HG03457 (cell line): ENCODE data around the gene CACNG6.

Experiments
- ATAC-seq: cut with Tn5 transposase; IDR thresholded peaks from one replicate; pipeline ENCODE4 v1.9.1; 2021; ENCODE audit warnings: moderate number of reproducible peaks; ENCODE audit not compliant: unreplicated experiment

The CACNG6 gene

DNA sequence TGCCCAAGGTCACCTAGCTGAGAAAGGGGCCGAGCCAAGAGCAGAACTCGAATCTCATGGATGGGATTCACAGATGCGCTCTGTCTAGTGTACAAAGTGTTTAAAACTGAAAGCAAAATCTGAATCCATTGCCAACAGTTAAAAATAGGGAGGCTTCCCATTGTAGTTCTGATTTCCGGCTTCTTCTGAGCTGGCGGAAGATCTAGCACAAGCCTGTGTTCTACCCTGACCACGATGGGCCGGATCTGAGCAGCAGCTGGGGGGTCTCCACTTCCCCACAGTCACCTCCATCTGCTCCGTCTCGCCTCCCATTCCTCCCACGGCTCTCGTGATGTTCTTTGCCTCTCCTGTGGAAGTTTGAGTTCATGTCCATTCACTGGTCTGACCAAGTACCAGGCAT lies 26.3 kb upstream of the CACNG6 start:
- ATAC-seq, result no peak

DNA sequence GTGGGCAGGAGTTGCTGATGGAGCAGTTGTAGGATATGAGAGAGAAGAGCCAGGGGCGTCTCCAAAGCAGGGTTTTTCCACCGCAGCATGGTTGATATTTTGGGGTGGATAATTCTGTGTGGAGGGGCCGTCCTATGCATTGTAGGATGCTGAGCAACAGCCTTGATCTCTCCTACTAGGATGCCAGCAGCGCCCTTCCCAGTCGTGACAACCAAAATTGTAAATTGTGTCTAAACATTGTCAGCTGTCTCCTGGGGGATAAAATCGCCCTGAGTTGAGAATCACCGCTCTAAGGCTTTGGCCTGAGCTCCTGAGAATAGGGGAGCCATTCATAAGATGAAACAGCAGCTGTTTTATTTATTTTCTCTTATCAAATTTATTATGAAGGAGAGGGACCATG lies 24.5 kb upstream of the CACNG6 start:
- no peak for ATAC-seq

DNA sequence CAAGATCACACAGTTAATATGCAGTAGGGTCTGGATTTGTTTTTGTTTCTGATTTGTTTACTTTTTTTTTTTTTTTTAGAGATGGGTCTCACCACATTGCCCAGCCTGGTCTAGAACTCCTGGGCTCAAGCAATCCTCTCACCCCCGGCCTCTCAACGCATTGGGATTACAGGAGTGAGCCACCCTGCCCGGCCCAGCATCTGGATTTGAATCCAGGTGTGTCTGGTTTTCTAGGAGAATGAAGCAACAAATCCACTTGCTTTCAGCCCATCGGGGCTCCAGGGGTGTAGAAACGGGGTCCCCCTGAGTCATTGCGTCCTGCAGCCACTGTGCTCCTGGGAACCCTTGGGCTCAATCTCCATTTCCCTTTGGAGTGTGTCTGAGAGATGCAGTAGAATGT lies 22.1 kb upstream of the CACNG6 start:
- ATAC-seq, result no peak

DNA sequence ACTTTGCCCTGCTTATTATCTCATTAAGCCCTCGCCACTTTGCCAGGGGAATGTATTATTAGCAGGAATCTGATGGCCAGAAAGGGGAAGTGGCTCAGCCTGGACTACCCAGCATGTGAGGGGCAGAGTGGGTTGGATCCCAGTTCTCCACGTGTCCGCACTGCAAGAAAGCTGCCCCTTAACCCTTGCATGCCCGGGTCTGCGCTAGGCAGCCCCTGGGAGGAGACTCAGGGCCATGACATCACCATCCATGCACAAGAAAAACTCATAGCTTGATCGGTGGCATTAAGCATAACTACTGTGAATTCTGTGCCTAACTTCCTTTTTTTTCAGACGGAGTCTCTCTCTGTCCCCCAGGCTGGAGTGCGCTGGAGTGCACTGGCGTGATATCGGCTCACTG lies 19.8 kb upstream of the CACNG6 start:
- ATAC-seq, result no peak

DNA sequence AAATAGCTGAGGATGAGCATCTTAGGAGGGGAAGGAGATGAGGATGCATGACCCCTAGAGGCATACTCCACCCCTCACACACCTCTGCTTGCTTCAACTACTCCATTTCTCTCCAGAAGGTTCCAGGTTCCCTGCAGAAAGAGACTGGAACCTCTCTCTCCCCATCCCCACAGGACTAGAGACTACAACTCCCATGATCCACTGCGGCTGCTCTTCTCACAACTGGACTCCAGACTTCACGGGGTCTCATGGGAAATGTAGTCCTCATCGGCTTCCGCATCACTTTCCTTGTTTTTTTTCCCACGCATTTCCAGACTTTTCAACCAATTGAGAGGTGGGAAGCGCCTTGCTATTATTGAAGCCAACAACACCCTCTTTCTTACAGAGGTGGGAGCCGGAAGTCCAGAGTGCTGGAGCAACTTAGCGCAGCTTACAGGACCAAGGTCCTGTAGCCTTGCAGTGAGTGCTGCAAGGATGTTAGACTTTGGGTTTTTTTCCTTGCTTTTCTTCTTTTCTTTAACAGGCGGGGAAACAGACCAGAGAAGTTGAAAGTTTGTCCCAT lies 13.9 kb upstream of the CACNG6 start:
- ATAC-seq, result no peak

DNA sequence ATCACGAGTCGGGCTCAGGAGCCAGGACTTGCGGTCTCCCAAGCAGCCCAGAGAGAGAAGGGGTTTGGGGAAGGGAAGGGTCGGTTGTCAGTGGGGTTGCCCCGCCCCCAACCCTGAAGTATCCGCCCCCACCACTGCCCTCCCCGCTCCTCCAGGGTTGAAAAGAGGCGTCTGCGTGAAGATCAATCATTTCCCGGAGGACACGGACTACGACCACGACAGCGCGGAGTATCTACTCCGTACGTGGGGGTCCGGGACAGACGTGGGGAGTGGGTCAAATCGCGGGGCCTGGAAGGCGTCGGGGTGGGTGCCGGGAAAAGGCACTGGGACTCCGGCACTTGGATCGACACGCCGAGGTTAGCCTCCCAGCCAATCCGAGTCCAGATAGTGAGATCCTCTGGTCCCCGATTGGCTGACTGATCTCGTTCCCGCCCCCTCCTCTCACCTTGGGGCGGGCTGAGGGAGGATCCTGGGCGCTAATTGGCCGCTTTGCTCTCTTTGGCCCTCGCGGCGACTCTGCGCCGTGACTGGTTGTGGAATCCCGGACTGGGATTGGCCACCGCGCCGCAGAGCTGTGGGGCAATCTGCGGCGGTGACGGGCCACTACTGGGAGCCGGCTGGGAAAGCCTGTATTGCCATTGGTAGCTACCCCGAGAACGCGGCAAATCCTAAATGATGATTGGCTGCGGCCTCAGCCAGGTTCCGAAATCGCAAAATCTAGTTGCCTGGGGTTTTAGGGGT lies 13.3 kb upstream of the CACNG6 start:
- ATAC-seq, result no peak

DNA sequence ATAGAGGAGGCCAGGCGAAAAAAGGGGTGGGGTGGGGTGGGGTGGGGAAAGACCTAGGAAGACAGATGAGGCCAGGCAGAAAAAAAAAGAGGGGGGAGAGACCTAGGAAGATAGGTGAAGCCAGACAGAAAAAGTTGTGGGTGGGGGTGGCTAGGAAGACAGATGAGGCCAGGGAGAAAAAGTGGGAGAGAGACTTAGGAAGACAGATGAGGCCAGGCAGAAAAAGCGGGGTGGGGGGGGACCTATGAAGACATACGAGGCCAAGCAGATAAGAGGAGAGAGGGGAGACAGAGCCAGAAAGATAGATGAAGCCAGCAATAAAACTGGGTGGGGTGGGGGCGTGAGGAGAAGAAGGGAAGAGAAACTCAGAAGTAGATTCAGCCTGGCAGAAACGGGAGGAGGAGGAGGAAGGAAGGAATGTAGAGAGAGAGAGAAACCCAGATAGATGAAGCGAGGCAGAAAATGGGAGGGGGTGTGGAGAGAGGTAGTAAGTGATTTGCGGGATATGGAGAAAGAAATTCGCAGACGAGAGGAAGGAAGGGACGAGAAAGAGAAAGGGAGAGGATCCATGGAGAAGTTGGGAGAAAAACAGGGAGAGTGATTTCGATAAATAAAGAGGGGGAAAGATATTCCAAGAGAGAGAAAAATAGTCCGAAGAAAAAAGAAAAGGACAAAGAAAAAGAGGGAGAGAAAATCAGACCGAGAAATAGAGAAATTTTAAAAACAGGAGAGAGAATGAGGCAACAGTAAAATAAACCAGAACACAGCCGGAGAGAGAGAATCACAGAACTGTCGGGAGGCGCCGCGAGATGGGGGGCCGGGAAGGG lies 12.2 kb upstream of the CACNG6 start:
- no peak for ATAC-seq

DNA sequence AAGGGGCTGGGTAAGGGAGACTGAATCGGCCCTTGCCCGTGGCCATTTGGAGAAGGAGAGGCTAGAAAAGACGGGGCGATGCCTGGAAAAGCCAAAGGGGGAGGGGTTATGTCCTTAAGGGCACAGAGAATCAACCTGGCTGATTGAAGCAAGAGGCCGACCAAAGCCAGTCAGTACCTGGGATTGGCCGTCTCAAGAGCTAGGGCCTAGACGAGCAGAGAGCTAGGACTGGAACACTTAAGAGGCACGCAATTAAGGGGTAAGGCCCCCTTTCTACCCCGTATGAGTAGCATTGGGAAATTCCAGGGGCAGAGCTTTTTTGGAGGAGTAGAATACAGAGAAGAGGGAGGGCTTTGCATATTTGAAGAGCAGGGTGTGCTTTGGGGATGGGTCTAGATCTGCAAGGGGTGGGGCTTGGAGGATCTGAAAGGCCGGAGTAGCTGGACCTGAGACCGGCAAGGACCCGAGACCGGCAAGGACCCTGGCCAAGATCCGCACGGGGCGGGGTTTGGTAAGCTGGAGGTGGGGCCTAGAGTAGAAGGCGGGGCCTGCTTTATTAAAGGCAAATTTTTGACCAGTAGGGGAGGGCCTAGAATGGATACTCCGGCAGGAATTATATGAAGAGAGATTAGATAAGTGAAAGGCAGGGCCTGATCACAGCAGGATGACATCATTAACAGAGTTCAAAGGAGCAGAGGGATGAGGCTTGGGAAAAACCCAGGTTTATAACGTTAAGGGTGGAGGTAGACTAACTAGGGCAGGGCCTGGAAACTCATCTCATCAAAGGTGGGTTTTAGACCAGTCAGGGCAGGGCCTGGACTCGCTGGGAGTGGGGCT lies 10.7 kb upstream of the CACNG6 start:
- ATAC-seq, result no peak

DNA sequence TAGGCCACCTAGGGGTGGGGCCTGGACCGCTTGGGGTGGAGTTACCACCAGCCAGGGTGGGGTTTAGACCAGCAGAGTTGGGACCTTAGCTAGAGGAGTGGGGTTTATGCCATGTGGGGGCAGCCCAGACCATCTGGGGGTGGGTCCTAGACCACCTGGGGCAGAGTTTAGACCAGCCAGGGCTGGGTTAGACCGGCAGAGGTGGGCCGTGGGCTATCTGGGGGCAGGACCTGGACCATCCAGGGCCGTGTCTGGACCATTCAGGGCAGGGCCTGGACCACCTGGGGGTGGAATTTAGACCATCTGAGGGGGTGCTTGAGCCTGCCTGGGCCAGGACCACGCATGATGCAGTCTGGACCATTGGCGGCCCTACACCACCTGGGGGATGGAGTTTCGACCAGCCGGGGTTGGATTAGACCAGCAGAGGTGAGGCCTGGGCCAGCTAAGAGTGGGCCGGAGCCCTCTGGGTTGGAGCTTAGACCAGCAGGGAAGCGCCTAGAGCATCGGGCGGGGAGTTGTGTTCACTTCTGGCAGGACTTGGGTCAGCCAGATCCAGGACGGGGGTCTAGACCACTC lies 10.0 kb upstream of the CACNG6 start:
- ATAC-seq, result no peak

DNA sequence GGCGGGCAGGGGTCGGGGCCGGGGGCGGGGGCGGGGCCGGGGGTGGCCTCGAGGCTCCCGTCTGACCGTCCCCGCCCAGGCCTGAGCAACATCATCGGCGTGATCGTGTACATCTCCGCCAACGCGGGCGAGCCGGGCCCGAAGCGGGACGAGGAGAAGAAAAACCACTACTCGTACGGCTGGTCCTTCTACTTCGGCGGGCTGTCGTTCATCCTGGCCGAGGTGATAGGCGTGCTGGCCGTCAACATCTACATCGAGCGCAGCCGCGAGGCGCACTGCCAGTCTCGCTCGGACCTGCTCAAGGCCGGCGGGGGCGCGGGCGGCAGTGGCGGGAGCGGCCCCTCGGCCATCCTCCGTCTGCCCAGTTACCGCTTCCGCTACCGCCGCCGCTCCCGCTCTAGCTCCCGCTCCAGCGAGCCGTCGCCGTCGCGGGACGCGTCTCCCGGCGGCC lies 9.4 kb upstream of the CACNG6 start:
- no peak for ATAC-seq

DNA sequence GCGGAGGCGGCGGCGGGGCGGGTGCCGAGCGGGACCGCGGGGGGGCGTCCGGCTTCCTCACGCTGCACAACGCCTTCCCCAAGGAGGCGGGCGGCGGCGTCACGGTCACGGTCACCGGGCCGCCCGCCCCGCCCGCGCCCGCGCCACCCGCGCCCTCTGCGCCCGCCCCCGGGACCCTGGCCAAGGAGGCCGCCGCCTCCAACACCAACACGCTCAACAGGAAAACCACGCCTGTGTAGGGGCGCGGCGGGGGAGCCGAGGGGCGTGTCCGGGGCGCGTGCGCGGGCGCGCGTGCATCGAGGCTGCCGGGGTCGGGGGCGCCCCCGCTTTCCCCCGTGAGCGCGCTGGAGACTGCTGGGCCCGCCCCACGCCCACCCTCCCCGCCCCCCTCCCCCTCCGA lies 8.8 kb upstream of the CACNG6 start:
- ATAC-seq, result no peak

DNA sequence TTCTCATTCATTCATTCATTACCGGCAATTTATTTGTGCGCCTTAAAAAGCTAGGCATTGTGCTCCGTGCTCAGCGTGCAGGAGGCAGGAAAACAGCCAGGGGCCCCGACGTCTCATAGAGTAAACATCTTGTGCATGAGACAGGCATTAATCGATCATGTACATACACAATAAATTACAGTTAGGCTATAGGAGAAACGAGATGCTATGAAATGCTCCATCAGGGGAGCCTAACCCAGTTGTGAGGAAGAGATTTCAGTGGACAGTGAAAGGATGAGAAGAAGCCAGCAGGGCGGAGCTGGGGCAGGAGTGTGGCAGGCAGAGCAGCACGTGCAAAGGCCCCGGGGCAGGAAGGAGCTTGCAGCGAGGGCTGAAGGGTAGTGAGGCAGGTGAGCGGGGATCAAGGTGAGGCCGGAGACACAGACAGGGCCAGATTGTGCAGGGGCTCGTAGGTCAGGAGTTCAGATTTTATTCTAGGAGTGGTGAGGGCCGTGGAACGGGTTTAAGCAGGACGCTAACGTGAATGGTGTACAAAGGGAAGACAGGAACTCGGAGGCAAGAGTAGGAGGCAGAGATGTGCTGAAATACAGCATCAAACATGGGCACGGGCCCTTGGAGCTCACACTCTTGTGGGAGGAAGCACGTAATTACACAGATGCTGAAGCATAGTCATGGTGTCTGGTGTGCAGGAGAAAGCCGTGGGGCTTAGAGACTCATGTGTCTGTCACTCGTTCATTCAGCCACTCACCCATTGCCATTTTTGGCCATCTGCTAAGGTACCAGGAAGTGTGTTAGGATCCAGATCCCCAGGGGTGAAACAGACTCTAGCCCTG lies 7.8 kb upstream of the CACNG6 start:
- ATAC-seq, result no peak

DNA sequence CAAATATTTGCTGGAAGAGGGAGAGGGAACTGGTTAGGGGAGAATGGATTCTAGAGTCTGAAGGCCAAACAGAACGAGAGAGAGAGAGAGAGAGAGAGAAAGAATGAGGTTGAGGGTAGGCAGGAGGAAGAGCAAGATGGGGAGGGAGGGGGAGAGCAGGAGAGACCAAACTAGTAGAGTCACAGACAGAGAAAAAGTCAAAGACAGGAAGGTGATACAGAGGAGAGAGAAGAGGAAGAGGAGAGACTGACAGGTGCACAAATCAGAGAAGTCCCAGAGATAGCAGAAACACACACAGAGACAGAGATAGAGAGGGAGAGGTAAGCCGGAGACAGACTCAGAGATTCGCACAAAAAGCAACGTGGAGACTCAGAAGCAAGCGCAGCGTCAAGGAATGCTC lies 5.6 kb upstream of the CACNG6 start:
- ATAC-seq, result no peak

DNA sequence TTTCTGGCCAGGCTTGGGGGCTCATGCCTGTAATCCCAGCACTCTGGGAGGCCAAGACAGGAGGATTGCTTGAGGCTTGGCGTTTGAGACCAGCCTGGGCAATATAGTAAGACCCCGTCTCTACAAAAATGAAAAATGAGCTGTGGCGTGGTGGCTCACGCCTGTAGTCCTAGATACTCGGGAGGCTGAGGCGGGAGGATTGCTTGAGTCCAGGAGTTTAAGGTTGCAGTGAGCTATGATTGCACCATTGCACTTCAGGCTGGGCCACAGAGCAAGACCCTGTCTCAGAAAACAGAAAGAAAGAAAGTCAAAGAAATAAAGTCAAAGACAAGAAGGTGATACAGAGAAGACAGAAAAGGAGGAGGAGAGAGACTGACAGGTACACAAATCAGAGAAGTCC lies 2.5 kb upstream of the CACNG6 start:
- ATAC-seq, result no peak

DNA sequence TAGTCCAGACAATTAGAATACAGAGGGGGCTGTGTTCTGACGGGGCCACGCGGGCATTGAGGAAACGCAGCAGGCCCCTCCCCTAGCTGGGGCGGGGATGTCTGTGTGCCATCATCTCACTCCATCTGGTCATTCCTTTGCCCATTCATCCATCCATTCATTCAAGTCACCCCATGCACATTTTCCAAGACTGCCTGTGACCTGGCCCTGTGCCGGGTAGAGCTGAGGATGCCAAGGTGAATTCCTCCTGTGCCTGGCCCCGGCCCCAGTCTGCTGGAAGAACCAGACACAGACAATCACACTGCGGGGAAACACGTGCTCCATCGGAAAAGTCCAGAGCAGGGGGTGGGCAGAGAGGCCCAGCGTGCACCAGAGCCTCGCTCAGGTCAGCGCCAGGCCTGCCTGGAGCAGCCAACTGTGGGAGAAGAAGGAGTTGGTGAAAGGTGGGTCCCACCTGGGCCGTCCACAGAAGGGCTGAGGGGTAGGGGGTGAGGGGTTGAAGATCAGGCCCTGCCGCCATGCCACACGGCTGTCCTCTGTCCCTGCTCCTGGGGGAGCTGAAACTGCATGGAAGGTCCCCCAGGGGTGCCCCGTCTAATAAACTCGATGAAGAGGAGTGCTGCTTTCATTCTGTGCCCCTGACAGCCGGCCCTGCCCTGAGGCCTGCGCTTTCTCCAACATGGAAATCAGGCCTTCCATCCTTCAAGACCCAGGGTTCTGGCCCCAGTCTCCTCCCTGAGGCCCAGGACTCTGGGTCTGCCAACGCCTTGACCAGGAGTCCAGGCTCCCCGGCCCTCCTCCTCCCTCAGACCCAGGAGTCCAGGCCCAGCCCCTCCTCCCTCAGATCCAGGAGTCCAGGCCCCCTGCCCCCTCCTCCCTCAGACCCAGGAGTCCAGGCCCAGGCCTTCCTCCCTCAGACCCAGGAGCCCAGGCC lies 1.6 kb upstream of the CACNG6 start:
- ATAC-seq, result no peak

DNA sequence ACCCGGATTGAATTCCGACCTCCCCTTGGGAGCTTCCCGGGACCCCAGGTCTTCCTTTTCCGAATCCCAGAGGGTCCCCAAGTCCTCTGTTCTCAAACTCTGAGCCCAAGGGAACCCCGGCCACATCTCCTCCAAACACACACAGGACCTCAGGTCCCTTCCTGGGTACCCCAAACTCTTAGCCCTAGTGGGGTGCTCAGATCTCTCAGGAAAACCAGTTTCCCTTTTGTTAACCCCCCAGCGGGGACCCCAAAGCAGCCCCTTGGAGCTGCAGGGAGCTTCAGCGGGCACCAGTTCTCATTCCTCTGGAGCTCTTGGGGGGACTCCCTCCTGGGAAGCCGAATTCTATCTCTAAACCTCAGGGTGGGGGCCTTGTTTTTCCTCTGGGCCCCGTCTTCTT lies 774 bp downstream of the CACNG6 start:
- ATAC-seq, result no peak

DNA sequence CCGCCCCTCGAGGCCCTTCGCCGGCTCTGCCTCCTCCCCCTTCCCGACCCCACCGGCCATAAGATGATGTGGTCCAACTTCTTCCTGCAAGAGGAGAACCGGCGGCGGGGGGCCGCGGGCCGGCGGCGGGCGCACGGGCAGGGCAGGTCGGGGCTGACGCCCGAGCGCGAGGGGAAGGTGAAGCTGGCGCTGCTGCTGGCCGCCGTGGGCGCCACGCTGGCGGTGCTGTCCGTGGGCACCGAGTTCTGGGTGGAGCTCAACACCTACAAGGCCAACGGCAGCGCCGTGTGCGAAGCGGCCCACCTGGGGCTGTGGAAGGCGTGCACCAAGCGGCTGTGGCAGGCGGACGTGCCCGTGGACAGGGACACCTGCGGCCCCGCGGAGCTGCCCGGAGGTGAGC lies 1.4 kb downstream of the CACNG6 start:
- ATAC-seq, result no peak

DNA sequence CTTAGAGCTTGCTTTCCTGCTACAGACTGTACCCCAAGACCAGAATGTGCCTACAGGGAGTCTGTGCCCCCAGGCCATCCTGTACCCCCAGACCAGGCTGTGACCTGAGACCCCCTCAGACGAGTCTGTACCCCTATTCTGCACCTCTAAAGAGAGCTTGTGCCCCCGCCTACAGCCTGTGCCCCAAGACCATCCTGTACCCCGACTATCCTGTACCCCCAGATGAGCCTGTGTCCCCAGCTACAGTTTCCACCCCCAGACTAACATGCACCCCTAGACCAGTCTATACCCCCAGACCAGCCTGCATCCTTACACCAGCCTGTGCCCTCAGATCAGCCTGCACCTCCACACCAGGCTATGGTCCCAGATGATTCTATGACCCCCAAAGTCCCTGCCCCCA lies 2.0 kb downstream of the CACNG6 start:
- ATAC-seq, result no peak

DNA sequence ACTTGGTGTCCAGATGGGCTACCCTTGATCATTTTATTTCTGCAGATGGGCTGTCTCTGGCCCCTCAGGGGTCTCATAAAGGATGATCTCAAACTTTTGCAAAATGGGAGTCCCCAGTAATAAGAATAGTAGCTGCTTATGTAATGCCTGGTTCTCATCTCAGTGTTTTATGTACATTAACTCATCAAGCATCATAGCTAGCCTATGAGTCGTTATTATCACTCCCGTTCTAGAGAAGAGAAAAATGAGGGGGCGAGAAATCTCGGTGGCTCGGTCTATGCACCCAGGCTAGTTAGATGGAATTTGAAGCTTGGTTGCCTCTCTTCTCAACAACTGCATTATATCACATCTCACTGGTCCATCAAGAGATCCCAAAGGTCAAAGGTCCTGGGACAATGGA lies 3.4 kb downstream of the CACNG6 start:
- no peak for ATAC-seq
